CD4-positive, alpha-beta T cell treated with Interleukin-1 beta for 1 hour (primary cell): ENCODE data around the gene CALHM1.
"Not testable (repeated sequence)": the region's sequence is repeated elsewhere in the genome, so short reads cannot be mapped to it uniquely, and the experiment has no call there.

Source experiments
- DNase-seq, 2 donors: peaks; one replicate each; pipeline ENCODE4 v3.0.0-alpha.2; 2020 to 2022

Gene CALHM1

GRCh38 chr10:103486635-103487409 is 28.1 kb upstream of the CALHM1 start:
- not testable (repeated sequence) for DNase-seq

DNA sequence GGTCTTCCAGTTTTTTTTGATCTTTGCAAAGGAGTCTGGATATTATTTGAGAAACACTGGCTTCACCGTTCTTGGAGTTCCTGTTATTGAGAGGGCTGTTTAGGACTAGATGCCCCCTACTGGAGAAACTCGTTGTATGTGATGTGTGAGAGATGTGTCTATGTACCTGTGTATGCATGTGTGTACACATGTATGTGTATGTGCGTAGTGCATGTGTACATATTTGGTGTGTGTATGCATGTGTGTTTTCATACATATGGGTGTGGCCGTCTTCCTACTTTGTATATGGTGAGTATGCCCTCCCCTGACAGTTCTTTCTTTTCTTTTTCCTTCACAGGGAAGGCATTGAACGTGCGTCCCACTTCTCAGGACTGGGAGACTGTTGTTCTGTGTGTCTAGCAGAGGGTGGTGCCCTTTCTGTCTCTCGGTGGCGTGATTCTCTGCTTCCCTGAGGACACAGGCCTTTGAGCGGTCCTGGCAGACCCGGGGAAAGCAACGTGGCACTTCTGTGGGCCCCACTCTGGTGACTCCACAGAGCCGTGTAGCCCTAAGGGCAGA is 23.4 kb upstream of the CALHM1 start:
- DNase-seq = peak; percentile 48 to 80

DNA sequence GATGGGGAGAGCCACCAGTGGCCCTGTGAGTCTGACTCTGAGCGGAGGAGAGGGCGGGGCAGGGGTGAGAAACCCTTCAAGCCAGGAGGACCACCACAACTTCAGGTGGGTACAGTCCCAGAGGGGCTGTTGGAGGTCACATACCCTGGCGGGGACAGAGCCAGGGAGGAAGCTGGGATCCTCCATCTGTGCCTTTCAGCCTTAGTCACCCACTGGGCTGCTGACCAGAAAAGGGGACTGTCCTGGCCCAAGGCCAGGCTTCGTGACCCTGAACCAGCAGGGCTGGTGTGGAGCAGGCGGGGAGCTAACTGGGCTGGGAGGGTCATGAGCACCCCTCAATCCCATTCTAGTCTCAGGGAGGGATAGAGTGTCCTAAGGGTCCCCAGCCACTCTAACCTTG is 21.8 kb upstream of the CALHM1 start:
- DNase-seq = no peak

DNA sequence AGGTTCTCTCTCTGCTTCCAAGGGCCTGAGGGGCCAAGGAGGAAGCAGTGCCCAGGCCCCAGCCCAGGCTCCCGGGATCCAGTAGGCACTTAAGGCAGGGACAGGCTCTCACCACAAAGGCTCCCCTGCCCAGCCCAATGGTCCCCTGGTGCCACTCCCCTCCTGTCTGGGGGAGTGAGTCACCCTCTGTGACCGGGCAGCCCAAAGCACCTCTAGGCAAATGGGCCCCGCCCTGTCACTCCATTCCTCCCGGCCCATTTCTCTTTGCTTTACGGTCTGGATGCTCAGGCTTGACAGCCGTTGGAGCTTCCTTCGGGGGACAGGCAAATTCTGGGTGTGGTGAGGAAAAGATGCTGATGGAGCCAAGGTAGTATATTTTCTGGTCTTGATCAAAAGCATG is 20.4 kb upstream of the CALHM1 start, which contains the start of gene CALHM3:
Gene CALHM3 (minus strand): TSS at position 106 of the 400 bp plus-strand sequence. CDS start 208 bp downstream, outside the sequence.
- no peak for DNase-seq

- DNase-seq = no peak
Observed at GRCh38 chr10:103478671-103479070, 20.0 kb upstream of the CALHM1 start.

DNA sequence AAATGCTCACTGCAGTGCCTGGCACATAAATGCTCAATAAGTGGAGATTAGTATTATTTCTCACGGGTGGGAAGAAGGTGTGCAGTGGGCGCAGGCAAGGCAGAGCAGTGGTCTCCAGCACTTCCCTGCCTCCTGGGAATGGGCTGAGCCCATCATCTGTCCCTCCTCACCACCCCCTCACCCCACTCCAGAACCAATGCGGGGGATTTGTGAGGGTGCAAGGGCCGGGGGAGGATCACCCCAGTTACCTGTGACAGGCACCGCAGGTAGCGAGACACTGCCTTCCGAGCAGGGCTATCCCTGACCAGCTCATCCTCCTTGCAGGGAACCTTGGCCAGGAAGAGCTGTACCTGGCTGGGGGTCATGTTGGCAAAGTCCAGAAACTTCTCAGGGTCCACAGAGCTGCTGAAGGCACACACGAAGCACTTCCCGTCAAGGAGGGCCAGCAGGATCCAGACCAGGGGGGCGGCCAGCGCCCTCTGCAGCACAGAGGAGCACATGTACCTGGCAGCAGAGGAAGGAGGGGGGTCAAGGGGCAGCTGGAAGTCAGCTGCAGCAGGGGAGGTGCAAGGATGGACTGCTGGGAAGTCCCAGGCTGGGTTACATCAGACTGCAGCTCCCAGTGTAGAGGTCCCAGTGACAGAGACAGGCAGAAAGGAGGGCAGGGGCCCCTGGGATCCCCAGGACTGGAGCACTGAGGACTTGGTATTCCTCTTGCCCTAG is 17.5 kb upstream of the CALHM1 start:
- peak in 1 of 2 donors; percentile 29 for DNase-seq

DNA sequence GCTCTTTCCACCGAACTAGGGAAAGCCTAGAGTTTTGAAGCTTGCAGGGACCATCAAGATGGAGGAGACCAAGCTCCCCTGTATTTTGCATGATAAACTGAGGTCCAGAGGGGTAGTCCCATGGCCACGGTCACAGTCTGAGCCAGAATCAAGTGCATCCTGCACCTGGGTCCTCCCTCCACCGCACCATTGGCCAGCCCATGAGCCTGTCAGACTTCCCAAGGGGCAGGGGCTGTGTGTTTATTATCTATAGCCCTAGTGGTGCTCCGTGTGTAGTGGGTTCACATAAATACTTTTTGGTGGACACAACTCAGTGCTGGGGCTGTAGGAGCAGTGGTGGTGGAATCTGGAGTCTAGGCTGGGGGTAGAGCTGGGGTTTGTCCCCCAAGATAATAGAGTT is 16.7 kb upstream of the CALHM1 start:
- DNase-seq = no peak

GRCh38 chr10:103474077-103474476 is 15.4 kb upstream of the CALHM1 start:
- DNase-seq = no peak

DNA sequence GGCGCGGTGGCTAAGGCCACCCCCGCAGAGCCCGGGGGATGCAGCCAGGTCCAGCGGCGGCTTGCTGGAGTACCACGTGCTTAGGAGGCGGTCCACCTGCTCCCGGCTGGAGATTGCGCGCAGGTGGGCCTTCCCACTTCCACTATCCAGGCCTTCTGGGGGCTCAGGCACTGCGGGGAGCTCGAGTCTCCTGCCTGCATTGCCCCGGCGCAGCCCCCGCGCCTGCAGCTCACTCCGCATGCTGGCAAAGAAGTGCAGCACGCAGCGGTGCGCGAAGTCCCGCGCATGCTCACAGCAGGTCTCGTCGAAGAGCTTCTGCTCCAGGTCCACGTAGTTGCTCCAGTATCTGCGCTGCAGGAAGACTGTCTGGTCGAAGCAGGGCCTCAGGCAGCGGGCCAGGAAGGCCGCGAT is 14.6 kb upstream of the CALHM1 start:
- DNase-seq = no peak

GRCh38 chr10:103472005-103472404 is 13.3 kb upstream of the CALHM1 start:
- DNase-seq = no peak

GRCh38 chr10:103470761-103471653 is 12.3 kb upstream of the CALHM1 start:
- peak; percentile 80 to 81 for DNase-seq

DNA sequence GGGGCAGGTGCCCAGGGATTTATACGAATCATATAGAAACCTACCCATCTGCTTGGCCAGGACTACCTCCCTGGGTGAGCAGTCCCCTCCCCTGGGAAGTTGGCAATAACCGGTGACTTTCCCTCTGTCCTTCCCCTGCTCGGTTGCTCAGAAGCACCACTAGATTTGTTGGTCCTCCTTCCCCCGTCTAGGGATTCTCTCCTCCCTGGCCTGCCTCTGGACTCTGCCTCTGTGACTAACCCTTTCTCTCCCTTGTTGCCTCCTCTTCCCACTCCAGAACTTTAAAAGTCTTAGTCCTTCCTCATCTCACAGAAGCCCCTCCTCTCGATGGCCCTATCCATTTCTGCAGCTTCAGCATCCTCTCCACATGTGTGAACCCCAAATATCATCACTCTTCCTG is 10.5 kb upstream of the CALHM1 start:
- DNase-seq = no peak

GRCh38 chr10:103467406-103467805 is 8.7 kb upstream of the CALHM1 start:
- peak in 1 of 2 donors; percentile 40 for DNase-seq

- DNase-seq = no peak
Observed at GRCh38 chr10:103466734-103467133, 8.0 kb upstream of the CALHM1 start.

- DNase-seq = no peak
Observed at GRCh38 chr10:103465411-103466179, 6.9 kb upstream of the CALHM1 start.

- no peak for DNase-seq
Observed at GRCh38 chr10:103463499-103463898, 4.8 kb upstream of the CALHM1 start.

DNA sequence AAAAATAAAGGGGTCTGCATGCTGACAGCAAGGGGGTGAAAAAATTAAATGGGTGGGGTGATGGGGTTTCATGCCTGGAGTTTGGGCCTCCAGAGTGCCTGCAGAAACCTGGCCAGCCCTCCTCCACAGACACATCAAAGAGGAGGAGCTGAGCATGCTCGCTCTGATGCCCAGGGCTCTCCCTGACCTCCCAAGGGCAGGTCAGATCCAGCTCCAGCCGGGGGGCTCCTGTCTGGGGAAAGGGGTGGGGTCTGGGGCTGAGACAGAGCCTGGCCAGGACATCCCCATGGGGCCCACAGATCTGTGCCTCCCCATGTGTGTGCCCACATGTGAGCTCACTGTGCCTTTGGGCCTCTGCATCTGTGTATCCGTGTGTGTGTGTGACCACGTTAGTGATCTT is 915 bp upstream of the CALHM1 start:
- DNase-seq = no peak

- no peak for DNase-seq
Observed at GRCh38 chr10:103457896-103458583, 660 bp downstream of the CALHM1 start.

- no peak for DNase-seq
Observed at GRCh38 chr10:103457176-103457712, 1.5 kb downstream of the CALHM1 start.

GRCh38 chr10:103456074-103456660 is 2.5 kb downstream of the CALHM1 start:
- no peak for DNase-seq

DNA sequence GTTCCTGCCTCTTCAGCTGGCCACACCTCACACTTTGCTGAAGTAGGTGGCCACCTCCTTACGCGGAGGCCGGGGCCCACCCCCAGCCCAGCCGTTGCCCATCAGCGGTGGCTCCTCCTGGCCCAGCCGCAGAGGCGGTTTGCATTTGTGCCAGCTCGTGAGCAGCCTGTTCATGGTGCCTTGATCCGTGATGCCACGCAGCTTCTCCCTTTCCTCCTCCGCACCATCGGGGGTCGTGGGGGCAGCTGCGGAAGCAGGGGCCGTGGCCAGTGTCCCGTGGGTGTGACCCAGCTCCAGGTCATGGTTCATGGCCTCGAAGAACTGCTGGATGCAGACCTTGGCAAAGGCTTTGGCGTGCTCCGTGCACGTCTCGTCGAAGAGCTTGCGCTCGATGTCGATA is 3.5 kb downstream of the CALHM1 start:
- no peak for DNase-seq
